ENCODE measurements around the gene CCDC60.

CCDC60 gene

DNA sequence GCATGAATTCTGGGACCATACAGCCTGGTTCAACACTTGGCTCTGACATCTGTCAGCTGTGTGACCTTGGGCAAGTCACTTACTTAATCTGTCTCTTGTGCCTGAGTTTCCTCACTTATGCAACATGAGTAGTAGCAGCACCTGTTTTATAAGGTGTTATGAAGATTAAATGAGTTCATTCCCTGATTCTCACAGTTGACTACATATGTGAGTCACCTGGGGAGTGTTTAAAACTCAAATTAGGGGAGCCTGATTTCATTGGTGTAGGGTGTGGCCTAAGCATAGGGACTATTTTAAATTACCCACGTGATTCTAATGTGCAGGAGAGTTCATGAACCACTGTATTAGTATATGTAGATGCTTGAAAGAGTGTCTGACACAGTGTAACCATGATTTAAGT is 222.3 kb downstream of the CCDC60 start:
- no peak for DNase-seq

DNA sequence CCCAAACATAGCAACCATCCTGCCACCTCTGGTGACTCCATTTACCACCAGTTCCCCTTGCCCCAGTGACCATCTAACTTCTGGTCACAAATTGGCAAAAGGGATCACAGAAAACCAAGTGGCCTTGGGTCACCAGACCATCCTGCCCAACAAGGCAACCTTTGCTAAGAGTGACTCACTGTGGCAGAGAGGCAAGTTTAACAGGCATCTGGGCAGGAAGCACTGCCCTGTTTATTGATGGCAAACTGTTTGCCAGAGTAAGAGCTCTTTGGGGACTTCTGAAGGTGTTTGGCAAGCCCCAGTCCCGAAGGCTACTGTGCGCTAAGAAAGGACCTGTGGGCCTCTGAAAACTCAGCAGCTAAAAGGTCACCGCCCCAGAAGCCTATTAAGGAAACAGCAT is 230.9 kb downstream of the CCDC60 start:
- DNase-seq: no peak

DNA sequence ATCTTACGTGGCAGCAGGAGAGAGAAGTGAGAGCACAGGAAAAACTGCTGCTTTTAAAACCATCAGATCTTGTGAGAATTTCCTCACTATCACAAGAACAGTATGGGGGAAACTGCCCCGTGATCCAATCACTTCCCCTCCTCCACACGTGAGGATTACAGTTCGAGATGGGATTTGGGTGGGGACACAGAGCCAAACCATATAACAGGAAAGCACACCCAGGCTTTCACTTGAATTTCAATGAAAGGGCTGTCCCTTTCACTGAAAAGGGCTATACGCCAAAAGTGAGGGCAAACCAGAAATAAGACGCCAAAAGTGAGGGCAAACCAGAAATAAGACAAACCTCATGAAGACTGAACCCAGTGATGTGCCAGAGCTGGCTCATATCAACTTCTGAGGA is 236.2 kb downstream of the CCDC60 start:
- no peak for DNase-seq

DNA sequence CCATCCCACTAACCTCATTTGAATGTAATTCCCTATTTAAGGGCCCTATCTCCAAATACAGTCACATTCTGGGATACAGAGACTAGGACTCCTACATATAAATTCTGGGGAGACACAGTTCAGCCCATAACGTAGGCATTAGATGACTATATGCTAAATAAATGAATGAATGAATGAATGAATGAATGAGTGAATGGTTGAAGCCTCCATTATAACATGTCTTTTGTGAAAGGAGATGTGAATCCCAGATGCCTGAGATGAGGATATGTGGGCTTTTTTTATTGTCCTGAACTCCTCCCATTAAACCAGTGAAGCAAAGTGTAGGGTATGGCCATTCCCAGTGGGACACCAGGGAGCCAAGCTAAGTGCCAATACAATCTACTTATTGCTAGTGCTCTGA is 238.6 kb downstream of the CCDC60 start:
- DNase-seq: no peak

DNA sequence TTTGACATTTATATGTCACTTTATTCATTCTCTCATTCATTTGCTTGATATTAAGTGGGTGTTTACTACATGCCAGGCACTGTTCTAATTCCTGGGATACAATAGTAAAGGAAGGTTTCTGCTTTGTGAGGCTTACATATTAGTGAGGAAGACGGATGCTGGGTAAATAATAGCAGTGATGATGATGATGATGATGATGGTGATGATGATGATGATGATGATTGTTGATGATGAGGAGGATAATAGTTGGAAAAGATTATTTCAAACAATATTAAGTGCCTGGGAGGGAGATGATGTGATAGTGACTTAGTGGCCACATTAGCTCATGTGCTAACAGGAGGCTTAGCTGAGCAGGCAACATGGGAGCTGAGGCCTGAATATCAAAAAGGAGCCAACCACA is 239.7 kb downstream of the CCDC60 start:
- no peak for DNase-seq

DNA sequence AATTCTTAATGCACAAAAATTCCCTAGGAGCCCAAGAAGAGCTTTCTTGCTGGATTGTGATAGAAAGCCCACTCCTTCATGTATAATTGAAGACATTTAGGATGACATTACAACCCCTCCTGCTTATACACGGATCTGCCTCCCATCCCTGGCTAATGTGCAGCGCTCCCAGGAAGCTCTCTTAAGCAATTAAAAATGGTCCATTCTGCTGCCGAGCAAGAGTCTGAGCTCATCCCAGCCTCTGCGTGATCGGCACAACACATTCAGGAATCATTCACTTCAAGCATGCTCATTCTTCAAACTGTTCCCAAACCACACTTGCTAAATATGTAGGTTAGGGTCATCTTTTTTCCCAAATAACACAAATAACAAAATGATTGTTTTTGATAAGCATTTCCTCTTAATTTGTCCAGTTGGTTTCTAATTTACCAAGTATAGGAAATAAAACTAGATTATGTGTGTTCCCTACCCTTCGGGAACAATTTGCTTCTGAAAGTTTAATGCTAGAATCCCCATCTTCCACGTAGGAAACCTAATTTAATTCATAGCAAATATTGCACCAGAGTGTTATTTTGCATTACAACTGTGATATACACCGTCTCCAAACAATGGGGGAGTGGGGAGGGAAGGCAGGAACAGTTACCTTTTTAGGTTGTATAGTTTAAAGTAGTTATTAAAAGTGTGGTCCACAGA is 241.7 kb downstream of the CCDC60 start:
- no peak for DNase-seq

DNA sequence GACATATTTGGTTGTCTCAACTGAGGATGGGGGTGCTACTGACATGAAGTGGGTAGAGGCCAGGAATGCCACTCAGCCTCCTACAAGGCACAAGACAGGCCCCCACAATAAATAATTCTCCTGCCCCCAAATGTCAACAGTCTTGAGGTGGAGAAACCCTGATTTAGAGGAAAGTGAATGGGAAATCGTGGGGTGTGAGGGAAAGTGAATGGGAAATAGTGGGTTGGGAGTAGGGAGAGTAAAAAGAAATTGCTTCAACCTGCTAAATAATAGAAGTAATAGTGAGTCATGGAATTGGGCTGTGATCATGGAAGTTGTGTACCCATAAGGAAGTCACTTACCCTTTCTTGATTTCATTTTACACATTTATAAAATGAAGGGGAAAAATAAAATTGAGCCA is 242.4 kb downstream of the CCDC60 start:
- no peak for DNase-seq

DNA sequence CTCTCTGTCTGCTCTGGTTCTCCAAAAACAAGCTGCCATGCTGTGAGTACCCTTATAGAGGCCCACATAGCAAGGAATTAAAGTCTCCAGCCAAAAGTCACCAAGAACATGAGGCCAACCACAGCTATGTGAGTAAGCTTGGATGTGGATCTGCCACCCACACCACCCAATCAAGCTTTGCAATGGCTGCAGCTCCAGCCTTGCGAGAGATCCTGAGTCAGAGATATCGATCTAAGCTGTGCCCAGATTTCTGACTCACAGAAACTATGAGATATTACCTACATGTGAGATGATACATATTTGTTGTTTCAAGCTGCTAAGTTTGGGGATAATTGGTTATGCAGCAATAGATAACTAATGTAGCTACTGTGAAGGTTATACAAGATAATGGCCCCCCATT is 243.6 kb downstream of the CCDC60 start:
- DNase-seq: no peak

DNA sequence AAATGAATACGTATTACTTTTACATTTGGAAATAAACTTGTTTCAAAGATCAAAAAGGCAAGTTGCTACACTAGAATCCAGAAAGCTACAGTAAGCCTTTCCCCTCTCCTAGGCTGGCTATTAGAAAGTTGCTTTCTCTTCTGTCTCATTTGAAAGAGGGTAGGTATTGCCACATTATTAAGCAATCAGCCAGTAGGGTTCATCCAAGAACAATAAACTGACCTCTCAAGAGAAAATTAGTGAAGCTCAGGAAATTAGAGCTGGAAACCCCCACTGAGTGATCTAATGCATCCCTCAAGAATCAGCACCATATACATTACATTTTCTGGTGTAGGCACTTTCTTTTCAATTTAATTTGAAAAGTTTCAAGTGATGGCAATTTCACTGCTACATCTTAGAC is 254.6 kb downstream of the CCDC60 start:
- no peak for DNase-seq

DNA sequence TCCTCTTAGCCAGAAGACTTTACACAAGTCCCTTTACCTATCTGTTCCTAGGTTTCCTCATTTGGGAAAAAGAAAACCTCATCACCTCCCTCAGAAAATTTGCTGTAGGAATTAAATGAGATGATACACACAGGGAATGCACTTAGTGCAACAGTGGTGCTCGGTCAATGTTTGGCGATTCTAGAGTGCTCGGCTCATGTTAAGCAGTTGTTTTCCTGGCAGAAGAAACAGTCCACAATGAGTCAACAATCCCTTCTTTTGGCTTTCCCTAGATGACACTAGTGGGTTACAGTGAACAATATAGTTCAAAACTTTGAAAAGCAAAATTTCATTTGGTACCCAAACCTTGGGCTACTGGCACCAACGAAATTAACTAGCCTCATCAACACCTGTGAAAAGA is 255.1 kb downstream of the CCDC60 start:
- DNase-seq: no peak
